Panc1 (cell line): ENCODE data around the gene MLN. TPM values are rescaled to one million over a fixed set of nuclear protein-coding genes. Genes with fewer than 3 reads are reported as not detected.

Experiments
- ATAC-seq: fragments of 200-7000 bp; cut with Tn5 transposase; 2 replicates; pipeline ENCODE4 v1.9.1; 2020; ENCODE audit warnings: mild to moderate bottlenecking, moderate library complexity
- BruUV-seq: library from RNA; stranded (reverse); fragments of 400-500 nt; replicated peaks from 2 replicates; lab custom pipeline; 2021; lab: Mats Ljungman, UMichigan
- CTCF ChIA-PET: fragments of 300-600 bp; sonication (Branson Sonifier 250); formaldehyde crosslinking; loops from one replicate; lab custom pipeline; 2022; ENCODE audit warnings: antibody characterized with exemption; lab: Charles Lee
- POLR2A ChIA-PET: fragments of 300-600 bp; sonication (Branson Sonifier 250); formaldehyde crosslinking; loops from one replicate; lab custom pipeline; 2022; ENCODE audit warnings: antibody characterized with exemption; lab: Charles Lee
- DNase-seq: peaks from one replicate; pipeline ENCODE4 v3.0.0-alpha.2; 2010; ENCODE audit warnings: low read depth, low spot score
- H3K27ac ChIP-seq: 2 replicates; pipeline ENCODE4 v1.5.1; 2011; ENCODE audit warnings: mild to moderate bottlenecking, low read length, inconsistent platforms
- H3K27me3 ChIP-seq: fragments of 200-500 bp; sonication (Bioruptor generic); 2 replicates; pipeline ENCODE4 v1.6.0; 2014; ENCODE audit warnings: low read length, inconsistent platforms; ENCODE audit not compliant: control insufficient read depth, insufficient read depth
- H3K36me3 ChIP-seq: fragments of 200-500 bp; sonication (Bioruptor generic); 2 replicates; pipeline ENCODE4 v1.5.1; 2014; ENCODE audit warnings: inconsistent platforms, mild to moderate bottlenecking, low read length, moderate library complexity; ENCODE audit not compliant: control insufficient read depth, insufficient read depth
- H3K4me1 ChIP-seq: 2 replicates; pipeline ENCODE4 v1.5.1; 2011; ENCODE audit warnings: inconsistent platforms, mild to moderate bottlenecking, low read length, moderate library complexity; ENCODE audit not compliant: control insufficient read depth, insufficient read depth
- H3K4me3 ChIP-seq, 2 experiments: 2 replicates each; pipeline ENCODE4 v1.5.1; 2011 to 2012; ENCODE audit warnings: low read depth in 2 of 2, low read length in 2 of 2, mild to moderate bottlenecking in 2 of 2, inconsistent platforms in 1 of 2, moderate library complexity in 1 of 2
- H3K9me3 ChIP-seq: fragments of 200-500 bp; sonication (Bioruptor generic); 2 replicates; pipeline ENCODE4 v1.5.1; 2014; ENCODE audit warnings: low read depth, mild to moderate bottlenecking, inconsistent platforms, low read length, moderate library complexity; ENCODE audit not compliant: control insufficient read depth, insufficient read depth
- POLR2AphosphoS5 ChIP-seq: IDR thresholded peaks from 2 replicates; pipeline ENCODE4 v1.6.1; 2012; ENCODE audit warnings: mild to moderate bottlenecking, low read depth, low read length, moderate library complexity
- SIN3A ChIP-seq: IDR thresholded peaks from 2 replicates; pipeline ENCODE4 v1.6.1; 2012; ENCODE audit warnings: low read depth, mild to moderate bottlenecking, low read length, moderate library complexity, borderline replicate concordance; ENCODE audit not compliant: insufficient read depth
- TCF7L2 ChIP-seq: IDR thresholded peaks from 2 replicates; pipeline ENCODE4 v1.6.1; 2011; ENCODE audit warnings: mild to moderate bottlenecking, low read depth, low read length, inconsistent platforms
- in situ Hi-C: cut with HindIII; loops from 2 replicates; pipeline ENCODE4 v1.10.0; 2016; ENCODE audit warnings: low sequenced_read_pairs, low pct_unique_long_range_greater_than_20kb
- intact Hi-C: fragments of 100-400 bp; cut with micrococcal nuclease; formaldehyde crosslinking; loops from one replicate; pipeline ENCODE4 v1.10.0; 2022; ENCODE audit not compliant: unreplicated experiment
- total RNA-seq: library from RNA; stranded (reverse); gene quantifications from one replicate; pipeline ENCODE4 v1.2.1, GENCODE V29; 2021; ENCODE audit not compliant: unreplicated experiment
- TF ChIP-seq, protein P1 (sequence below), 2 experiments: IDR thresholded peaks; 2 replicates each; pipeline ENCODE4 v1.6.1; 2011 to 2012; ENCODE audit warnings: low read depth in 2 of 2, control low read depth in 1 of 2, low read length in 1 of 2, mild to moderate bottlenecking in 1 of 2, moderate library complexity in 1 of 2; ENCODE audit not compliant: insufficient read depth in 1 of 2
- TF ChIP-seq, protein P2 (sequence below): fragments of 450-650 bp; IDR thresholded peaks from 2 replicates; pipeline ENCODE4 v1.5.1; 2017; ENCODE audit warnings: mild to moderate bottlenecking

Gene MLN
- total RNA-seq, 1 experiment from 2014 or later = not detected

DNA sequence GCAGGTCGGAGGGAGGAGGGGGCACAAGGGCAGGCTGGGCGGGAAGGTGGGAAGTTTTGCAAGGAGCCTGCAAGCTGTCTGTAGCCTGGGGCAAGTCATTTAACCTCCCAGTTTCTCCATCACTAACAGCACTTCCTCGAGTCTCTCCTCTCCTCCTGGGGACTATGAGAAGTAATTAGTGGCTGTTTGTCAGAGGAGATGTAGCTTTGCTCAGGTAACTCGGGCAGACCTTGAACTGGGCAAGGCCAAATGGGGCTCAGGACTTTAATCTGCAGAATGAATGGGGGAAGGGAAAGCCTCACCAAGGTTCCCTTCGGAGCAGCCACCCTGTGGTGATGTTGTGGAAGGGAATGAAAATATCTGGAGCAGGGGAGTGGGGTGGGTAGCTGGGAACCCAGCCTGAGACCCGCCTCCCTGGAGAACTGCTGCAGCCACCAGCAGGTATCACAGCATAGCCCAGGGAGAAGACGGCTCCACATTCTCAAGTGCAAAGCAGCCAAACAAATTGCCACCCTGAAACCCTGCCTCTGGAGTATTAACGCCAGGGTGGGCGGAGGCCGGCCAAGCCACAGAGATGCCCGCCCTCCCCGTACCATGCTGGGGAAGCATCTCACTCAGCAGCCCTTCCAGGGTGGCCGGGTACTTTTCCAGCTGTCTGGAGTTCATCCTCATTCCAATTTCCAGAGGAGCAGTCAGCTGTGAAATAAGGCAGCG lies 8.7 kb downstream of the MLN start:
- Histone ChIP-seq H3K27me3 (no peaks in the 10 kb centered on the region), H3K4me1 (peaks cover 16% of the 10 kb centered on the region), H3K27ac (no peak overlapping the region), H3K36me3 (no peaks in the 10 kb centered on the region), H3K9me3 (no peaks in the 10 kb centered on the region), H3K4me3 (no peak overlapping the region)
- ATAC-seq (peak; percentile 72), DNase-seq (no peak)
- POLR2A ChIA-PET = no interaction called here
- TF ChIP-seq SIN3A = no peak
- TF ChIP-seq, protein P1, sequence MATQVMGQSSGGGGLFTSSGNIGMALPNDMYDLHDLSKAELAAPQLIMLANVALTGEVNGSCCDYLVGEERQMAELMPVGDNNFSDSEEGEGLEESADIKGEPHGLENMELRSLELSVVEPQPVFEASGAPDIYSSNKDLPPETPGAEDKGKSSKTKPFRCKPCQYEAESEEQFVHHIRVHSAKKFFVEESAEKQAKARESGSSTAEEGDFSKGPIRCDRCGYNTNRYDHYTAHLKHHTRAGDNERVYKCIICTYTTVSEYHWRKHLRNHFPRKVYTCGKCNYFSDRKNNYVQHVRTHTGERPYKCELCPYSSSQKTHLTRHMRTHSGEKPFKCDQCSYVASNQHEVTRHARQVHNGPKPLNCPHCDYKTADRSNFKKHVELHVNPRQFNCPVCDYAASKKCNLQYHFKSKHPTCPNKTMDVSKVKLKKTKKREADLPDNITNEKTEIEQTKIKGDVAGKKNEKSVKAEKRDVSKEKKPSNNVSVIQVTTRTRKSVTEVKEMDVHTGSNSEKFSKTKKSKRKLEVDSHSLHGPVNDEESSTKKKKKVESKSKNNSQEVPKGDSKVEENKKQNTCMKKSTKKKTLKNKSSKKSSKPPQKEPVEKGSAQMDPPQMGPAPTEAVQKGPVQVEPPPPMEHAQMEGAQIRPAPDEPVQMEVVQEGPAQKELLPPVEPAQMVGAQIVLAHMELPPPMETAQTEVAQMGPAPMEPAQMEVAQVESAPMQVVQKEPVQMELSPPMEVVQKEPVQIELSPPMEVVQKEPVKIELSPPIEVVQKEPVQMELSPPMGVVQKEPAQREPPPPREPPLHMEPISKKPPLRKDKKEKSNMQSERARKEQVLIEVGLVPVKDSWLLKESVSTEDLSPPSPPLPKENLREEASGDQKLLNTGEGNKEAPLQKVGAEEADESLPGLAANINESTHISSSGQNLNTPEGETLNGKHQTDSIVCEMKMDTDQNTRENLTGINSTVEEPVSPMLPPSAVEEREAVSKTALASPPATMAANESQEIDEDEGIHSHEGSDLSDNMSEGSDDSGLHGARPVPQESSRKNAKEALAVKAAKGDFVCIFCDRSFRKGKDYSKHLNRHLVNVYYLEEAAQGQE (IDR thresholded peaks at IDR 0.05; ENCODE audit: insufficient read depth in 1 of 2, low read depth in 2 of 2, low read length in 1 of 2) = no peak
- intact Hi-C loops = no loop called here
- in situ Hi-C loops = no loop called here
- no TSS peak for BruUV-seq
- CTCF ChIA-PET = no interaction called here

DNA sequence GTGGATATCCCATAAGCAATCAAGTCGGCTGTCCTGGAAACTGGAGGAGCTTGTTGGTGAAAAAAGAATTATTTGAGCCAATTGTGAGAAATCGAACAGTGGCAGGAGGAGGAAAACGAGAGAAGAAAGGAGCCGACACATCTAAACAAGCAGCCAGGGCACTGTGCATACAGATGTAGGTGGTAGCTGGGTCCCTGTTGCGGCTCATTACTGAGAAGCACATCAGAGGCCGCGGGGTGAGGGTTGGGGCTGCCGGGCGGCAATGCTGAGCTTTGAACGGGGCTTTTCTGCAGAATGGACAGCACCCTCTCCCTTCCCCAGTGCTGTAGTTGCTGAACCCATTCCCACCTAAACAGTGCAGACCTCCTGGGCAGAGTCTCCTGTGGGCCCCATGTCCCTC lies 10.8 kb downstream of the MLN start:
- peaks cover 22% of the 10 kb centered on the region for H3K4me1 ChIP-seq
- intact Hi-C loops = no loop called here
- in situ Hi-C loops = no loop called here
- no peak overlapping the region for H3K27ac ChIP-seq
- H3K27me3 ChIP-seq = no peaks in the 10 kb centered on the region
- H3K9me3 ChIP-seq = no peaks in the 10 kb centered on the region
- H3K36me3 ChIP-seq = peaks cover 2% of the 10 kb centered on the region; the same call in 1 of the 2 replicates
- TF ChIP-seq, protein P2, sequence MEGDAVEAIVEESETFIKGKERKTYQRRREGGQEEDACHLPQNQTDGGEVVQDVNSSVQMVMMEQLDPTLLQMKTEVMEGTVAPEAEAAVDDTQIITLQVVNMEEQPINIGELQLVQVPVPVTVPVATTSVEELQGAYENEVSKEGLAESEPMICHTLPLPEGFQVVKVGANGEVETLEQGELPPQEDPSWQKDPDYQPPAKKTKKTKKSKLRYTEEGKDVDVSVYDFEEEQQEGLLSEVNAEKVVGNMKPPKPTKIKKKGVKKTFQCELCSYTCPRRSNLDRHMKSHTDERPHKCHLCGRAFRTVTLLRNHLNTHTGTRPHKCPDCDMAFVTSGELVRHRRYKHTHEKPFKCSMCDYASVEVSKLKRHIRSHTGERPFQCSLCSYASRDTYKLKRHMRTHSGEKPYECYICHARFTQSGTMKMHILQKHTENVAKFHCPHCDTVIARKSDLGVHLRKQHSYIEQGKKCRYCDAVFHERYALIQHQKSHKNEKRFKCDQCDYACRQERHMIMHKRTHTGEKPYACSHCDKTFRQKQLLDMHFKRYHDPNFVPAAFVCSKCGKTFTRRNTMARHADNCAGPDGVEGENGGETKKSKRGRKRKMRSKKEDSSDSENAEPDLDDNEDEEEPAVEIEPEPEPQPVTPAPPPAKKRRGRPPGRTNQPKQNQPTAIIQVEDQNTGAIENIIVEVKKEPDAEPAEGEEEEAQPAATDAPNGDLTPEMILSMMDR = no peak
- TF ChIP-seq POLR2AphosphoS5 (no peak), TCF7L2 (no peak), SIN3A (no peak)
- TF ChIP-seq, protein P1 (IDR thresholded peaks at IDR 0.05; ENCODE audit: insufficient read depth in 1 of 2, low read depth in 2 of 2, low read length in 1 of 2) = no peak
- H3K4me3 ChIP-seq = no peak overlapping the region
- ATAC-seq (no peak), DNase-seq (no peak)
- ChIA-PET CTCF (interaction anchor here (0.5 kb wide), 1 partner anchor 41 kb away, joined by 12 read pairs; no protein-coding TSS in a partner anchor), POLR2A (no interaction called here)
- no TSS peak for BruUV-seq
